Lower leg skin (tissue), 3 donors: ENCODE data around the gene PEX13.

Experiments
- POLR2A ChIP-seq, 2 donors: fragments of 450-650 bp; IDR thresholded peaks; one replicate each; pipeline ENCODE4 v1.6.1; 2016 to 2017; ENCODE audit warnings: antibody characterized with exemption in 2 of 2, mild to moderate bottlenecking in 1 of 2, moderate library complexity in 1 of 2
- TF ChIP-seq, protein P1 (sequence below), 3 donors: fragments of 450-650 bp; IDR thresholded peaks; one replicate each; pipeline ENCODE4 v1.5.1; 2016; ENCODE audit warnings: antibody characterized with exemption in 3 of 3, mild to moderate bottlenecking in 3 of 3, moderate library complexity in 2 of 3

GRCh38 chr2:61011678-61012077 lies 5.8 kb upstream of the PEX13 start:
- TF ChIP-seq, protein P1, sequence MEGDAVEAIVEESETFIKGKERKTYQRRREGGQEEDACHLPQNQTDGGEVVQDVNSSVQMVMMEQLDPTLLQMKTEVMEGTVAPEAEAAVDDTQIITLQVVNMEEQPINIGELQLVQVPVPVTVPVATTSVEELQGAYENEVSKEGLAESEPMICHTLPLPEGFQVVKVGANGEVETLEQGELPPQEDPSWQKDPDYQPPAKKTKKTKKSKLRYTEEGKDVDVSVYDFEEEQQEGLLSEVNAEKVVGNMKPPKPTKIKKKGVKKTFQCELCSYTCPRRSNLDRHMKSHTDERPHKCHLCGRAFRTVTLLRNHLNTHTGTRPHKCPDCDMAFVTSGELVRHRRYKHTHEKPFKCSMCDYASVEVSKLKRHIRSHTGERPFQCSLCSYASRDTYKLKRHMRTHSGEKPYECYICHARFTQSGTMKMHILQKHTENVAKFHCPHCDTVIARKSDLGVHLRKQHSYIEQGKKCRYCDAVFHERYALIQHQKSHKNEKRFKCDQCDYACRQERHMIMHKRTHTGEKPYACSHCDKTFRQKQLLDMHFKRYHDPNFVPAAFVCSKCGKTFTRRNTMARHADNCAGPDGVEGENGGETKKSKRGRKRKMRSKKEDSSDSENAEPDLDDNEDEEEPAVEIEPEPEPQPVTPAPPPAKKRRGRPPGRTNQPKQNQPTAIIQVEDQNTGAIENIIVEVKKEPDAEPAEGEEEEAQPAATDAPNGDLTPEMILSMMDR (IDR thresholded peaks at IDR 0.05): no peak
- TF ChIP-seq POLR2A (IDR thresholded peaks at IDR 0.05): no peak
